Fibroblast of the aortic adventitia (primary cell): Measurements from ENCODE around the gene GBGT1. TPM values are rescaled to one million over a fixed set of nuclear protein-coding genes. Genes with fewer than 3 reads are reported as not detected.

Experiments
- DNase-seq: peaks from one replicate; pipeline ENCODE4 v3.0.0-alpha.2; 2010; ENCODE audit warnings: low read depth
- H3K4me3 ChIP-seq: 2 replicates; pipeline ENCODE4 v1.5.1; 2011; ENCODE audit warnings: low read depth, mild to moderate bottlenecking, control low read depth, low read length, moderate library complexity
- CTCF ChIP-seq: IDR thresholded peaks from 2 replicates; pipeline ENCODE4 v1.5.1; 2011; ENCODE audit warnings: mild to moderate bottlenecking, low read length, control low read depth, inconsistent platforms; ENCODE audit not compliant: insufficient read depth
- total RNA-seq: library from RNA; depleted of rRNA; stranded (reverse); fragments of >200 nt; gene quantifications from 2 replicates; pipeline ENCODE4 v1.2.3, GENCODE V29; 2012; ENCODE audit warnings: low replicate concordance

GBGT1 gene
- total RNA-seq, 1 donor = 1.6 TPM

GRCh38 chr9:133112663-133113026, 51.1 kb downstream of the GBGT1 start:
- no peak overlapping the region for H3K4me3 ChIP-seq
- no peak for DNase-seq
- no peak for TF ChIP-seq CTCF

GRCh38 chr9:133111808-133112662, 51.7 kb downstream of the GBGT1 start:
- no peak overlapping the region for H3K4me3 ChIP-seq
- TF ChIP-seq CTCF = no peak

GRCh38 chr9:133109931-133110650, 53.6 kb downstream of the GBGT1 start:
- TF ChIP-seq CTCF = no peak
- no peak for DNase-seq

More at GRCh38 chr9:133111808-133112662, 51.7 kb downstream of the GBGT1 start:
- DNase-seq = no peak

GRCh38 chr9:133108794-133109641, 54.7 kb downstream of the GBGT1 start:
- TF ChIP-seq CTCF = no peak
- DNase-seq = no peak
- H3K4me3 ChIP-seq = no peak overlapping the region

More at GRCh38 chr9:133109931-133110650, 53.6 kb downstream of the GBGT1 start:
- no peak overlapping the region for H3K4me3 ChIP-seq

- no peak for DNase-seq
- TF ChIP-seq CTCF = no peak
- no peak overlapping the region for H3K4me3 ChIP-seq
Measured at GRCh38 chr9:133107961-133108793, 55.5 kb downstream of the GBGT1 start.
